HCT116 (cell line): ENCODE results near the gene GRIA4. TPM values are rescaled to one million over a fixed set of nuclear protein-coding genes. Genes with fewer than 3 reads are reported as not detected.

Experiments
- ATAC-seq: fragments of 200-7000 bp; cut with Tn5 transposase; 2 replicates; pipeline ENCODE4 v1.9.1; 2020; ENCODE audit warnings: mild to moderate bottlenecking, moderate library complexity
- BruUV-seq: library from RNA; stranded (reverse); fragments of 400-500 nt; replicated peaks from 2 replicates; lab custom pipeline; 2021; lab: Mats Ljungman, UMichigan
- CTCF ChIA-PET: fragments of 300-600 bp; sonication (Branson Sonifier 250); formaldehyde crosslinking; loops from one replicate; lab custom pipeline; 2021; ENCODE audit warnings: antibody characterized with exemption; lab: Charles Lee
- POLR2A ChIA-PET: fragments of 300-600, 350-600 bp; sonication (Branson Sonifier 250); formaldehyde crosslinking; loops from one replicate; lab custom pipeline; 2021; ENCODE audit warnings: antibody characterized with exemption; lab: Charles Lee
- RAD21 ChIA-PET, 2 experiments: fragments of 300-600 bp; sonication (Branson Sonifier 250); formaldehyde crosslinking; loops; one replicate each; lab custom pipeline; 2023; ENCODE audit warnings: low total read pairs in 2 of 2; ENCODE audit not compliant: uncharacterized antibody in 2 of 2, unreplicated experiment in 2 of 2, low non-redundant PET in 1 of 2; lab: Charles Lee
- DNase-seq: peaks from one replicate; pipeline ENCODE4 v3.0.0-alpha.2; 2010; ENCODE audit warnings: low read depth, low spot score
- H2AFZ ChIP-seq: fragments of 200-600 bp; shearing (Covaris generic), sonication (generic); 2 replicates; pipeline ENCODE4 v1.6.1; 2017; ENCODE audit warnings: low read depth, mixed run types, mixed read lengths, antibody characterized with exemption, low read length; ENCODE audit not compliant: poor library complexity, severe bottlenecking
- H3K27ac ChIP-seq: 2 replicates; pipeline ENCODE4 v1.5.1; 2012; ENCODE audit warnings: low read depth, low read length
- H3K27me3 ChIP-seq: fragments of 200-600 bp; sonication (generic); 2 replicates; pipeline ENCODE4 v1.6.1; 2016; ENCODE audit warnings: mixed run types, low read length, mixed read lengths; ENCODE audit not compliant: insufficient read depth
- H3K36me3 ChIP-seq, 2 experiments: fragments of 200-500 bp in 1 of 2; fragments of 200-600 bp in 1 of 2; sonication (Bioruptor generic) in 1 of 2; sonication (generic) in 1 of 2; 2 replicates each; pipeline versions ENCODE4 v1.5.1 to v1.6.1; 2014 to 2016; ENCODE audit warnings: low read length in 2 of 2, inconsistent platforms in 1 of 2, mixed read lengths in 1 of 2, mixed run types in 1 of 2; ENCODE audit not compliant: insufficient read depth in 2 of 2, control insufficient read depth in 1 of 2
- H3K4me1 ChIP-seq, 2 experiments: fragments of 200-600 bp in 1 of 2; sonication (generic) in 1 of 2; 2 replicates each; pipeline versions ENCODE4 v1.5.1 to v1.6.1; 2012 to 2017; ENCODE audit warnings: low read length in 2 of 2, inconsistent platforms in 1 of 2, mild to moderate bottlenecking in 1 of 2, mixed read lengths in 1 of 2, mixed run types in 1 of 2, moderate library complexity in 1 of 2; ENCODE audit not compliant: insufficient read depth in 2 of 2, control insufficient read depth in 1 of 2
- H3K4me2 ChIP-seq: fragments of 200-600 bp; sonication (generic); 2 replicates; pipeline ENCODE4 v1.6.1; 2017; ENCODE audit warnings: mixed run types, low read length, mixed read lengths
- H3K4me3 ChIP-seq, 2 experiments: fragments of 200-600 bp in 1 of 2; sonication (generic) in 1 of 2; replicated peaks in 1 of 2; 2 replicates each; pipeline ENCODE4 v1.5.1; 2011 to 2016; ENCODE audit warnings: low read length in 2 of 2, control low read depth in 1 of 2, low read depth in 1 of 2, mild to moderate bottlenecking in 1 of 2, mixed read lengths in 1 of 2, mixed run types in 1 of 2
- H3K79me2 ChIP-seq: fragments of 200-600 bp; sonication (generic); 2 replicates; pipeline ENCODE4 v1.6.1; 2017; ENCODE audit warnings: mild to moderate bottlenecking, mixed run types, low read length, moderate library complexity, mixed read lengths; ENCODE audit not compliant: insufficient read depth
- H3K9ac ChIP-seq: fragments of 200-600 bp; sonication (generic); 2 replicates; pipeline ENCODE4 v1.6.1; 2016; ENCODE audit warnings: low read length, mixed read lengths
- H3K9me2 ChIP-seq: fragments of 200-600 bp; sonication (generic), shearing (Covaris generic); 2 replicates; pipeline ENCODE4 v1.6.1; 2017; ENCODE audit warnings: mixed run types, mild to moderate bottlenecking, moderate library complexity; ENCODE audit not compliant: insufficient read depth
- H3K9me3 ChIP-seq, 2 experiments: fragments of 200-500 bp in 1 of 2; fragments of 200-600 bp in 1 of 2; sonication (Bioruptor generic) in 1 of 2; sonication (generic) in 1 of 2; 2 replicates each; pipeline ENCODE4 v1.6.1; 2014 to 2017; ENCODE audit warnings: low read length in 2 of 2, mixed read lengths in 2 of 2, inconsistent platforms in 1 of 2, low read depth in 1 of 2, mild to moderate bottlenecking in 1 of 2, mixed run types in 1 of 2, moderate library complexity in 1 of 2; ENCODE audit not compliant: control insufficient read depth in 1 of 2, insufficient read depth in 1 of 2
- H4K20me1 ChIP-seq: fragments of 200-600 bp; sonication (generic), shearing (Covaris generic); 2 replicates; pipeline ENCODE4 v1.6.1; 2017; ENCODE audit warnings: mixed run types, mild to moderate bottlenecking, moderate library complexity; ENCODE audit not compliant: insufficient read depth
- CEBPB ChIP-seq: IDR thresholded peaks from 2 replicates; pipeline ENCODE4 v1.6.1; 2012; ENCODE audit warnings: low read depth
- EGR1 ChIP-seq: IDR thresholded peaks from 2 replicates; pipeline ENCODE4 v1.6.1; 2012; ENCODE audit warnings: low read depth
- ELF1 ChIP-seq: IDR thresholded peaks from 2 replicates; pipeline ENCODE4 v1.6.1; 2012; ENCODE audit warnings: low read depth, borderline replicate concordance
- FOSL1 ChIP-seq: IDR thresholded peaks from 2 replicates; pipeline ENCODE4 v1.6.1; 2012; ENCODE audit warnings: low read depth
- JUND ChIP-seq: IDR thresholded peaks from 2 replicates; pipeline ENCODE4 v1.6.1; 2012
- MAX ChIP-seq: IDR thresholded peaks from 2 replicates; pipeline ENCODE4 v1.6.1; 2012
- POLR2AphosphoS5 ChIP-seq: IDR thresholded peaks from 2 replicates; pipeline ENCODE4 v1.6.1; 2011; ENCODE audit warnings: mild to moderate bottlenecking, low read depth, low read length, moderate library complexity
- RAD21 ChIP-seq: IDR thresholded peaks from 2 replicates; pipeline ENCODE4 v1.6.1; 2012; ENCODE audit warnings: low read depth, mild to moderate bottlenecking
- SP1 ChIP-seq: IDR thresholded peaks from 2 replicates; pipeline ENCODE4 v1.6.1; 2012; ENCODE audit warnings: low read depth
- SRF ChIP-seq: IDR thresholded peaks from 2 replicates; pipeline ENCODE4 v1.6.1; 2012; ENCODE audit warnings: low read depth
- TCF7L2 ChIP-seq: IDR thresholded peaks from 2 replicates; pipeline ENCODE4 v1.7.0; 2011; ENCODE audit warnings: borderline replicate concordance, inconsistent platforms; ENCODE audit not compliant: insufficient read depth, insufficient read length; ENCODE audit errors: extremely low read depth
- YY1 ChIP-seq: IDR thresholded peaks from 2 replicates; pipeline ENCODE4 v1.6.1; 2011; ENCODE audit warnings: low read length, low read depth, moderate library complexity, mild to moderate bottlenecking; ENCODE audit not compliant: insufficient replicate concordance; ENCODE audit errors: extremely low read depth
- ZBTB33 ChIP-seq: IDR thresholded peaks from 2 replicates; pipeline ENCODE4 v1.6.1; 2011; ENCODE audit warnings: mild to moderate bottlenecking, low read length, moderate library complexity; ENCODE audit not compliant: insufficient replicate concordance; ENCODE audit errors: extremely low read depth
- ZFX ChIP-seq: fragments of 450-650 bp; IDR thresholded peaks from 2 replicates; pipeline ENCODE4 v1.6.1; 2017
- ZNF274 ChIP-seq: fragments of 200-500 bp; sonication (Bioruptor generic); IDR thresholded peaks from 2 replicates; pipeline ENCODE4 v1.6.1; 2014; ENCODE audit warnings: mild to moderate bottlenecking, low read depth, low read length, inconsistent platforms
- intact Hi-C: fragments of 100-400 bp; cut with micrococcal nuclease; formaldehyde crosslinking; loops from 2 replicates; pipeline ENCODE4 v1.10.0; 2022
- total RNA-seq: library from RNA; stranded (reverse); gene quantifications from one replicate; pipeline ENCODE4 v1.2.1, GENCODE V29; 2021; ENCODE audit not compliant: unreplicated experiment
- TF ChIP-seq, protein P1 (sequence below): IDR thresholded peaks from 2 replicates; pipeline ENCODE4 v1.6.1; 2012; ENCODE audit warnings: low read depth
- TF ChIP-seq, protein P2 (sequence below), 3 experiments: fragments of 200-600 bp in 1 of 3; sonication (generic) in 1 of 3; IDR thresholded peaks in 2 of 3; conservative IDR thresholded peaks in 1 of 3; 2 replicates each; pipeline ENCODE4 v1.5.1; 2012 to 2017; ENCODE audit warnings: low read depth in 2 of 3, low read length in 2 of 3, antibody characterized with exemption in 1 of 3, borderline replicate concordance in 1 of 3, control low read depth in 1 of 3, mild to moderate bottlenecking in 1 of 3, mixed read lengths in 1 of 3, mixed run types in 1 of 3, moderate library complexity in 1 of 3; ENCODE audit not compliant: insufficient read depth in 1 of 3
- TF ChIP-seq, protein P3 (sequence below): IDR thresholded peaks from 2 replicates; pipeline ENCODE4 v1.6.1; 2012

Gene GRIA4
- total RNA-seq, 1 experiment from 2014 or later: not detected

GRCh38 chr11:105647780-105648179 lies 37.9 kb downstream of the GRIA4 start:
- no peaks in the 10 kb centered on the region for H3K9me2 ChIP-seq
- H2AFZ ChIP-seq: no peak overlapping the region
- no peaks in the 10 kb centered on the region for H3K27me3 ChIP-seq
- POLR2A ChIA-PET: no interaction called here
- CTCF ChIA-PET: no interaction called here
- H3K27ac ChIP-seq: no peak overlapping the region
- BruUV-seq: no TSS peak
- H3K36me3 ChIP-seq: no peaks in the 10 kb centered on the region
- ATAC-seq (no peak), DNase-seq (no peak)
- H4K20me1 ChIP-seq: no peaks in the 10 kb centered on the region
- RAD21 ChIA-PET: no interaction called here
- no peaks in the 10 kb centered on the region for H3K9me3 ChIP-seq
- peaks cover 0 to 6% of the 10 kb centered on the region in 2 experiments; a peak in 2 of 4 replicates for H3K4me1 ChIP-seq
- intact Hi-C loops: no loop called here
- TF ChIP-seq YY1 (no peak), TCF7L2 (no peak), ZFX (no peak), RAD21 (no peak), EGR1 (no peak), MAX (no peak), JUND (no peak), SP1 (no peak), ZBTB33 (no peak), SRF (no peak), FOSL1 (no peak), CEBPB (no peak), ELF1 (no peak), ZNF274 (no peak), POLR2AphosphoS5 (no peak)
- TF ChIP-seq, protein P1, sequence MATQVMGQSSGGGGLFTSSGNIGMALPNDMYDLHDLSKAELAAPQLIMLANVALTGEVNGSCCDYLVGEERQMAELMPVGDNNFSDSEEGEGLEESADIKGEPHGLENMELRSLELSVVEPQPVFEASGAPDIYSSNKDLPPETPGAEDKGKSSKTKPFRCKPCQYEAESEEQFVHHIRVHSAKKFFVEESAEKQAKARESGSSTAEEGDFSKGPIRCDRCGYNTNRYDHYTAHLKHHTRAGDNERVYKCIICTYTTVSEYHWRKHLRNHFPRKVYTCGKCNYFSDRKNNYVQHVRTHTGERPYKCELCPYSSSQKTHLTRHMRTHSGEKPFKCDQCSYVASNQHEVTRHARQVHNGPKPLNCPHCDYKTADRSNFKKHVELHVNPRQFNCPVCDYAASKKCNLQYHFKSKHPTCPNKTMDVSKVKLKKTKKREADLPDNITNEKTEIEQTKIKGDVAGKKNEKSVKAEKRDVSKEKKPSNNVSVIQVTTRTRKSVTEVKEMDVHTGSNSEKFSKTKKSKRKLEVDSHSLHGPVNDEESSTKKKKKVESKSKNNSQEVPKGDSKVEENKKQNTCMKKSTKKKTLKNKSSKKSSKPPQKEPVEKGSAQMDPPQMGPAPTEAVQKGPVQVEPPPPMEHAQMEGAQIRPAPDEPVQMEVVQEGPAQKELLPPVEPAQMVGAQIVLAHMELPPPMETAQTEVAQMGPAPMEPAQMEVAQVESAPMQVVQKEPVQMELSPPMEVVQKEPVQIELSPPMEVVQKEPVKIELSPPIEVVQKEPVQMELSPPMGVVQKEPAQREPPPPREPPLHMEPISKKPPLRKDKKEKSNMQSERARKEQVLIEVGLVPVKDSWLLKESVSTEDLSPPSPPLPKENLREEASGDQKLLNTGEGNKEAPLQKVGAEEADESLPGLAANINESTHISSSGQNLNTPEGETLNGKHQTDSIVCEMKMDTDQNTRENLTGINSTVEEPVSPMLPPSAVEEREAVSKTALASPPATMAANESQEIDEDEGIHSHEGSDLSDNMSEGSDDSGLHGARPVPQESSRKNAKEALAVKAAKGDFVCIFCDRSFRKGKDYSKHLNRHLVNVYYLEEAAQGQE: no peak
- TF ChIP-seq, protein P2, sequence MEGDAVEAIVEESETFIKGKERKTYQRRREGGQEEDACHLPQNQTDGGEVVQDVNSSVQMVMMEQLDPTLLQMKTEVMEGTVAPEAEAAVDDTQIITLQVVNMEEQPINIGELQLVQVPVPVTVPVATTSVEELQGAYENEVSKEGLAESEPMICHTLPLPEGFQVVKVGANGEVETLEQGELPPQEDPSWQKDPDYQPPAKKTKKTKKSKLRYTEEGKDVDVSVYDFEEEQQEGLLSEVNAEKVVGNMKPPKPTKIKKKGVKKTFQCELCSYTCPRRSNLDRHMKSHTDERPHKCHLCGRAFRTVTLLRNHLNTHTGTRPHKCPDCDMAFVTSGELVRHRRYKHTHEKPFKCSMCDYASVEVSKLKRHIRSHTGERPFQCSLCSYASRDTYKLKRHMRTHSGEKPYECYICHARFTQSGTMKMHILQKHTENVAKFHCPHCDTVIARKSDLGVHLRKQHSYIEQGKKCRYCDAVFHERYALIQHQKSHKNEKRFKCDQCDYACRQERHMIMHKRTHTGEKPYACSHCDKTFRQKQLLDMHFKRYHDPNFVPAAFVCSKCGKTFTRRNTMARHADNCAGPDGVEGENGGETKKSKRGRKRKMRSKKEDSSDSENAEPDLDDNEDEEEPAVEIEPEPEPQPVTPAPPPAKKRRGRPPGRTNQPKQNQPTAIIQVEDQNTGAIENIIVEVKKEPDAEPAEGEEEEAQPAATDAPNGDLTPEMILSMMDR (IDR thresholded peaks at IDR 0.05 in 2 of 3, conservative IDR thresholded peaks at IDR 0.05 in 1 of 3; ENCODE audit: borderline replicate concordance in 1 of 3, insufficient read depth in 1 of 3, low read depth in 2 of 3, low read length in 2 of 3): no peak
- TF ChIP-seq, protein P3, sequence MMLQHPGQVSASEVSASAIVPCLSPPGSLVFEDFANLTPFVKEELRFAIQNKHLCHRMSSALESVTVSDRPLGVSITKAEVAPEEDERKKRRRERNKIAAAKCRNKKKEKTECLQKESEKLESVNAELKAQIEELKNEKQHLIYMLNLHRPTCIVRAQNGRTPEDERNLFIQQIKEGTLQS: no peak
- no peak overlapping the region for H3K9ac ChIP-seq
- no peak overlapping the region for H3K4me2 ChIP-seq
- no peaks in the 10 kb centered on the region for H3K79me2 ChIP-seq
- H3K4me3 ChIP-seq: no peak overlapping the region
